AG04449 (cell line): ENCODE measurements around the gene PODN.

Experiments used
- CTCF ChIA-PET: fragments of 350-600 bp; formaldehyde crosslinking; extraction: SDS; loops from one replicate; lab custom pipeline; 2021; ENCODE audit warnings: antibody characterized with exemption; lab: Yijun Ruan, JAX
- POLR2A ChIA-PET: fragments of 400-600, 350-600 bp; formaldehyde crosslinking; extraction: SDS; loops from one replicate; lab custom pipeline; 2020; ENCODE audit warnings: antibody characterized with exemption, inconsistent platforms; lab: Yijun Ruan, JAX
- DNase-seq: peaks from one replicate; pipeline ENCODE4 v3.0.0-alpha.2; 2010; ENCODE audit warnings: low read depth, low spot score
- H3K4me3 ChIP-seq: 2 replicates; pipeline ENCODE4 v1.5.1; 2011; ENCODE audit warnings: low read depth, mild to moderate bottlenecking, control low read depth, low read length
- TF ChIP-seq, protein P1 (sequence below): IDR thresholded peaks from one replicate; pipeline ENCODE4 v1.5.1; 2011; ENCODE audit warnings: mild to moderate bottlenecking, moderate library complexity, low read length, control low read depth, inconsistent platforms; ENCODE audit not compliant: insufficient read depth; ENCODE audit errors: missing control alignments

Gene PODN

GRCh38 chr1:53116933-53117600 is 55.1 kb downstream of the PODN start:
- TF ChIP-seq, protein P1, sequence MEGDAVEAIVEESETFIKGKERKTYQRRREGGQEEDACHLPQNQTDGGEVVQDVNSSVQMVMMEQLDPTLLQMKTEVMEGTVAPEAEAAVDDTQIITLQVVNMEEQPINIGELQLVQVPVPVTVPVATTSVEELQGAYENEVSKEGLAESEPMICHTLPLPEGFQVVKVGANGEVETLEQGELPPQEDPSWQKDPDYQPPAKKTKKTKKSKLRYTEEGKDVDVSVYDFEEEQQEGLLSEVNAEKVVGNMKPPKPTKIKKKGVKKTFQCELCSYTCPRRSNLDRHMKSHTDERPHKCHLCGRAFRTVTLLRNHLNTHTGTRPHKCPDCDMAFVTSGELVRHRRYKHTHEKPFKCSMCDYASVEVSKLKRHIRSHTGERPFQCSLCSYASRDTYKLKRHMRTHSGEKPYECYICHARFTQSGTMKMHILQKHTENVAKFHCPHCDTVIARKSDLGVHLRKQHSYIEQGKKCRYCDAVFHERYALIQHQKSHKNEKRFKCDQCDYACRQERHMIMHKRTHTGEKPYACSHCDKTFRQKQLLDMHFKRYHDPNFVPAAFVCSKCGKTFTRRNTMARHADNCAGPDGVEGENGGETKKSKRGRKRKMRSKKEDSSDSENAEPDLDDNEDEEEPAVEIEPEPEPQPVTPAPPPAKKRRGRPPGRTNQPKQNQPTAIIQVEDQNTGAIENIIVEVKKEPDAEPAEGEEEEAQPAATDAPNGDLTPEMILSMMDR, result no peak
- DNase-seq, result no peak
- CTCF ChIA-PET, result no interaction called here
- POLR2A ChIA-PET, result no interaction called here
- H3K4me3 ChIP-seq, result no peak overlapping the region

DNA sequence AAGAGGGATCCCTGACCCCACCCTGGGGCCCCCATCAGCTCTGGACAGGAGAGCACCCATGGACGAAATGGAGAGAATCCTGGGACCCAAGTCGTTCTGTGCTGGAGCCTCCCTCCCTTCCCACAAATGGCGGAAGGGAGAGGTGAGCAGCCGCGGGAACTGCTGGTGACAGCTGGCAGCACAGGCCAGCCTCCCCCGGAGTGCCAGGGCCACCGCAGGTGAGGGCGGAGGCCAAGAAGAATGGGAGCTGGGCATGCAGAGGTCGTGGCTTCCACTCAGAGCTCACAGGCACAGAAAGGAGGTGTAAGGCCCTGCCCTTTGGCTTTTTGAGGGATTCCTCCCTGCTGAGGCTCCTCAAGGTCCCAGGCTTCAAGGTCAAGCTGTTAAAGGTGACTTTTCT is 55.8 kb downstream of the PODN start:
- H3K4me3 ChIP-seq, result no peak overlapping the region
- ChIA-PET CTCF (no interaction called here), POLR2A (no interaction called here)
- TF ChIP-seq, protein P1, result no peak
- DNase-seq, result no peak

GRCh38 chr1:53120659-53121058 is 58.6 kb downstream of the PODN start:
- ChIA-PET POLR2A (no interaction called here), CTCF (no interaction called here)
- DNase-seq, result no peak
- H3K4me3 ChIP-seq, result no peak overlapping the region
- TF ChIP-seq, protein P1, result no peak

DNA sequence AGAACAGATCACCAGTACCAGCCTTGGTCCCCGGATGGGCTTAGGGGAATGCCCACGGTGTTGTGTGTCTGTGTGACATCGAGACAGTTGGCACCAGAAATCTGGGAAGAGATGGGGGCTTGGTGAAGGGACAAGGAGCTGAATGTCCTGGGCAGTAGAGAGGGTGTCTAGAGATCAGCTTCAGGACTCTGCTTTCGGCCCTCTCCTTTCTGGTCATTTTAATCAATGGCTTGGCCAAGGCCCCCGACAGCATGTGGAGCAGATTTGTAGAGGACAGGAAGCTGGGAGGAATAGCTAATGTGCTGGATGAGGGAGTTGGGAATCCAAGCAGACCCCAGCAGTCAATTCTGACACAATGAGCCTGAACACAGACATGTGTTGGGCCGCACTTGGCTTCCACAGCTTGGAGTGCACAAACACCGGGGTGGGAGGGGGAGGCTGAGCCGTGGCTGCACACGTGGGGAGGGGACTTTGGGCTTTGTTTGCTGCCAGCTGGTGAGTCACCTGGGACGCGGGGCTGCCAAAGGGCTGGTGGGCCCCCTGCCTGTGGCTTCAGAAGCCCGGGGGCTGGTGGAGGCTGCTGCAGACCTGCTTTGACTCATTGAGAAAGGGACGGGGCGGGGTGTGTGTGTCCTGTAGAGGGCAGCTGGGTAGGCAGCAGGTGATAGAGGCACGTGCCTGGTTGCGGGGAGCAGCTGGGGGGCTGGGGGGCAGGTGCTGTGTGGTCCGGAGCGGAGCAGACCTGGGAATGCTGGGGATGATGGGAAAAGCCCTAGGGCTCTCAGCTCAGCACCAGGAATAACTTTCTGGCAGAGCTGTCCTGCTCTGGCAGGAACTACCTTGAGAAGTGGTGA is 59.5 kb downstream of the PODN start:
- no peak overlapping the region for H3K4me3 ChIP-seq
- POLR2A ChIA-PET, result no interaction called here
- TF ChIP-seq, protein P1, result no peak
- no peak for DNase-seq
- CTCF ChIA-PET, result interaction anchor here (1.1 to 1.7 kb wide), 3 partner anchors 11 to 59 kb away, joined by 5 read pairs; no protein-coding TSS in a partner anchor

GRCh38 chr1:53122201-53122885 is 60.3 kb downstream of the PODN start:
- H3K4me3 ChIP-seq, result no peak overlapping the region
- TF ChIP-seq, protein P1, result no peak
- DNase-seq, result no peak
- ChIA-PET CTCF (interaction anchor here (1.1 to 1.7 kb wide), 3 partner anchors 11 to 58 kb away, joined by 5 read pairs; no protein-coding TSS in a partner anchor), POLR2A (interaction anchor here (0.8 kb wide), 1 partner anchor 59 kb away, joined by 3 read pairs; no protein-coding TSS in a partner anchor)
